Fibroblast of gingiva (primary cell): Measurements from ENCODE around the gene CHSY1.
A peak's percentile ranks its signal among the peaks of the same experiment; 100 is the strongest.
"Not testable (repeated sequence)": the region's sequence is repeated elsewhere in the genome, so short reads cannot be mapped to it uniquely, and the experiment has no call there.

ENCODE experiments used
- DNase-seq: peaks from one replicate; pipeline ENCODE4 v3.0.0-alpha.2; 2011; ENCODE audit warnings: low read depth

Gene CHSY1

DNA sequence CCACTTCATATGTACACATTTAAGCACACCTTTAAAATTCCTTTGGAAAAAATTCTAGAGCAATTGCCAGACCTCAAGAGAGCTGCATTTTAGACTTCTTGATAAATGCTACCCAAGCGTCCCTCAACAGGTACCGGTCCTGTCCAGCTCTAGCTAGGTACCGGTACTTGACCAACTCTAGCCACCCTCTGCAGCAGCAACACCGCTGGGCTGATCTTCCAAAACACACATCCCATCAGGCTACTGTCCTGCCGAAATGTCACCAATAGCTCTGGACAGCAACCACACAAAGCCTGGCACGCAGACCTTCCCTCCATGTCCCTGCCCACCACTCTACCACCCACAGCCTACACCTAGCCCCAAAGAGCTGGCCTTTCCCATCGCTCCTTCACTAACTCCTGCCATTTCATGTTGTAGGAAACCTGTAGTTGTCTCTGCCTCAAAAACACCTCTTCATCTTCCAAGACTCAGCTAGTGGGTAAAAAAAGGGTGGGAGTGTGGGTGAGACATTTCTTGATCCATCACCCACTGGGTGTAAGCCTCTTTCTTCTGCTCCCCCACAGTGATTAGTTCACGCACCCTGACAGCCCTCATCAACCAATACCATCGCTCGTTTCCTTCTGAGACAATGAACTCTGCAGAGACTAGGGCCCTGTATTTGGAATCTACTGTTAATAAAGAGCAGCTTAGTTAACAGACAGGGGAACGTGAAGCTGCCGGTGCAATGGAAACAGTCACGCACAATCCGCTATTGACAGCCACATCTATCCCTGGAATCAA, 6.8 kb downstream of the CHSY1 start:
- DNase-seq, result no peak

GRCh38 chr15:101244036-101244781, 7.6 kb downstream of the CHSY1 start:
- DNase-seq, result no peak

- DNase-seq, result no peak
Observed at GRCh38 chr15:101243420-101243819, 8.4 kb downstream of the CHSY1 start.

DNA sequence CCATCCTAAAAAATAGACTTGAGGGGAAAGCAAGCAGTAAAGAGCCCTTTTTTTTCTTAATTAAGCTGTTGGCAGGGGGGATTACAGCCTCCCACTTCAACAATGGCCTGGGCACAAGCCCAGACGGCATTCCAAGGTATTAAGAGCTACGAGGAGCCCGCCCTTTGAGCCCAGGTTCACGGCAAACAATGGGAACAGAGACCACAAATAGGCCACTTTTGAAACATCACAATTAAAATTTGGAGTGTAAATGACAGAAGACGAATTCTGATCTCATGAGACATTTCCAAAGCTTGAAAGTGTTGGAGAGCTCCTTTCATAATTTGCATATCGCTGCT, 8.9 kb downstream of the CHSY1 start:
- no peak for DNase-seq

GRCh38 chr15:101242160-101242998, 9.5 kb downstream of the CHSY1 start:
- DNase-seq, result peak; percentile 39

GRCh38 chr15:101240358-101240757, 11.5 kb downstream of the CHSY1 start:
- DNase-seq, result peak; percentile 79

DNA sequence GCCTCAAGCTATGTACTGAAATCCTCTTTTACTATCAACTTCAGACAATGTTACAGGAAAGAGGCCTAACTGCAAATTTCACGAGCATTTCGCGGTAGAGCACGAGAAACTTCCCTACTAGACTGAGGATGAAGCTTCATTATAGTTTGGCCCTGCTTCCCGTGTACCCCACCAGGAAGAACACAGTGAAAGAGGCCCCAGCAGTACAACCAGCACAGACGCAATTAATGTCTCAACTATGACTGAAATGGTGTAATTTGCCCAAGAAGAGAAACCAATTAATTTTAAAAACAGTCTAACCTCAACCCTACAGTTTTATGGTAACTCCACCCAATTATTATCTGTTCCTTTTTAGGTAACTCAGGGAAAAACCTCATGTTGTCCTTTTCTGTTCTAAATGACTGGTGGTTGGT, 12.1 kb downstream of the CHSY1 start:
- no peak for DNase-seq

DNA sequence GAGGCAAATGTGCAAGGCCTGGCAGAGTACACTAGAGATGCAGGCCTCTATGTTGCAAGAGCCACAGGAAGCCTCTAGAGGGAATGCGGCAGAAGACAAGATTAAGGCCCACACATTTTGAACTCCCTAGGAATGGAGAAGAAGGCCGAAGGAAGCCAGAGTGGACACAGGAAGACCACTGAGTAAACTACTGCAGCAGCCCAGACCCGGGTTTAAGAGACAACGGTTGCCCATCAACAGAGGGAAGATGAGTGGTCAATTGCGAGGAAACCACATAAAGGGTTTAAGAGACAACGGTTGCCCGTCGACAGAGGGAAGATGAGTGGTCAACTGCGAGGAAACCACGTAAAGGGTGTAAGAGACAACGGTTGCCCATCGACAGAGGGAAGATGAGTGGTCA, 14.6 kb downstream of the CHSY1 start:
- no peak for DNase-seq

GRCh38 chr15:101233651-101234280, 18.1 kb downstream of the CHSY1 start:
- DNase-seq, result no peak

DNA sequence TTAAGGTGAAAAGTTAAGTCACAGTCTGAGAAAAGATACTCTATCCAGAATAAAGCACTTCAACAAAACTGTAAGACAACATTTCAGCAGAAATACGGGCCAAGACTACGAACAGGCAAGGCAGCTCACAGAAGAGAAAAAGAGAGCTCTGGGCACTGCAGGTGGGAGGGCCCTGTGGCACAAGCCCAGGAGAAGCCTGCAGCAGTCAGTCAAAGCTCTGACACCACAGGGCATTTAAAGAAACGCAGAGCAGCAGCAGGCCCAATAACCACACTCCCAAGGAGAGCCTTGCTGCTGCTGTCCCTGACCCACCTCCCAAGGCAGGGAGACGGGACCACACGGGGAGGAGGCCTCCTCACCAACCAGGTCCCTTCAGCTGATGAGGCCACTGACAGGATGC, 19.2 kb downstream of the CHSY1 start:
- no peak for DNase-seq

DNA sequence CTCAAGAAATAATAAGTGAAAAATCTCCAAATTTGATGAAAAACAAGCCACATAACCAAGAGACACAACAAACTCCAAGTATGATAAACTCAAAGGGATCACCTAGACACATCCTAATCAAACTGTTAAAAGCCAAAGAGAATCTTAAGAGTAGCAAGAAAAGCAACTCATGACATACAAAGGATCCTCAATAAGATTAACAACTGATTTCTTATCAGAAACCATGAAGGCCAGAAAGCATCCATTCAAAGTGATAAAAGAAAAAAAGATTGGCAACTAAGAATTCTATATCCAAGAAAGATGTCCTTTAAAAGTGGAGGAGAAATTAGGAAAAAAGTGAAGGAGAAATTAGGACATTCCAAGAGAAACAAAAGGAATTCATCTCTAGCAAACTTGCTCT, 23.5 kb downstream of the CHSY1 start:
- DNase-seq, result no peak

GRCh38 chr15:101225658-101226057, 26.2 kb downstream of the CHSY1 start:
- DNase-seq, result no peak

GRCh38 chr15:101221902-101222301, 29.9 kb downstream of the CHSY1 start:
- DNase-seq, result no peak

DNA sequence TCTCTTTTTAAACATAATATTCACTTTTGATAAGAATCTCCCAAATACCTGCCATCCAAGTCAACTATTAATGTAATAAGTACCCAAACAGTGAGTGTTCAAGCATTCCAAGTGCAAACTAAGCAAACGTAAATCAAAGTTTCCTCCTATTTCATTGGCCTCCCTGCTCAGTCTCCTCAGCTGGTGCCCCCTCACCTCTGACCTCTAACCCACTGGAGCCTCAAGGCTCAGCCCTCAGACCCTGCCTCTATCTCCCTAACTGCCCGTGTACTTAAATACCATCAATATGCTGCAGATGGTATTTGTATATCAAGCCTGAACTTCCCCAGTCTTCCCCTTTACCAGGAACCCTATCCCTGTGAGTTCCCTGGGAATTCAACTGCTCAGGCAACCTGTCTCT, 31.8 kb downstream of the CHSY1 start:
- no peak for DNase-seq

DNA sequence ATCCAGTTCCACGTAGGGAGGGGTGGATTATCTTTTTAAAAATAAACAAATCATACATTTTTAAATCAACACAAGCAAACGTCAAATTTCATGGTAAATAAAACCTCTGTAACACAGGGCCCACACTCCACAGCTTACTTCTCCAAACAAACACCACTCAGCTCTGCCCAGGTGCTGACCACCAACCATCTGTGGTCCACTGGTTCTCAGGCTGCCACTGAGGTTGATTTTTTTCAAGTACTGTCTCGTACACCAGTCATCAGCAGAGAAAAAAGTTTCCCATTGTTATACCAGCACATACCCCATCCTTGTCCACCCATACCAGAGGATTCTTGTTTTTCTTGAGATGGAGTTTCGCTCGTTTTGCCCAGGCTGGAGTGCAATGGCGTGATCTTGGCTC, 32.4 kb downstream of the CHSY1 start:
- no peak for DNase-seq

DNA sequence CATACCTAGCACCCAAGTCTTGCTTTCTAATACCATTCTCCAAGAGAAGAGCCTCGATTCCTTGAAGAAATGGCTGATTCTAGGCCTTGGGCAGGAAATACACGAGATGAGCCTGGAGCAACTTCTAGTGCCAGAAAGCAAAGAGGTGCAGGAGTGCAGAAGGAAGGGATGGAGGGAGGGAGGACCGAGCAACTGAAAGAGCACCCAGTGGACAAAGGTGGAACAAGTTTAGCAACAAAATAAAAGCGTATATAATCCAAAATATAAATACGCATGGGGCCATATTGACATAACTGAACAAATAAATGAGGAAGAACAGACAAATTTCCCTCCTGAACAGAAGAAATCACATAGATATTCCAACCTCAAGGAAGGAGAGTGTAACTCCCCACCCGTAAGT, 34.4 kb downstream of the CHSY1 start:
- DNase-seq, result no peak

GRCh38 chr15:101216100-101216499, 35.7 kb downstream of the CHSY1 start:
- no peak for DNase-seq

DNA sequence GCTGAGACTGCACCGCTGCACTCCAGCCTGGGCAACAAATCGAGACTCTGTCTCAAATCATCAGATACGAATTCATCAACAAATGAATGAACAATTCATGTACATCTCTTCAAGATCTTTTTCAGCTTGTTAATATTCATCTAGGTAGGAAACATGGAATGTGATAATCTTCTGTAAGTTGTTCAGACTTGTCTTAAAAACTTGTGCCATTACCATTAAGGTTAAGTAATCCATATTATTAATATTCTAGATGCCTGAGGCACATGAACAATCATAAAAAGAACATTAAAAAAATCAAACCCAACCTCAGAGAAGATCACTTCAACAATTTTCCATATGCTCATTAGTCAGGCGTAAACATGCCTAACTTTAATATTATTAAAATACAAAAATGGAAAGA, 36.2 kb downstream of the CHSY1 start:
- no peak for DNase-seq

- DNase-seq, result not testable (repeated sequence)
Observed at GRCh38 chr15:101214435-101215097, 37.3 kb downstream of the CHSY1 start.

GRCh38 chr15:101213570-101213969, 38.3 kb downstream of the CHSY1 start:
- no peak for DNase-seq

DNA sequence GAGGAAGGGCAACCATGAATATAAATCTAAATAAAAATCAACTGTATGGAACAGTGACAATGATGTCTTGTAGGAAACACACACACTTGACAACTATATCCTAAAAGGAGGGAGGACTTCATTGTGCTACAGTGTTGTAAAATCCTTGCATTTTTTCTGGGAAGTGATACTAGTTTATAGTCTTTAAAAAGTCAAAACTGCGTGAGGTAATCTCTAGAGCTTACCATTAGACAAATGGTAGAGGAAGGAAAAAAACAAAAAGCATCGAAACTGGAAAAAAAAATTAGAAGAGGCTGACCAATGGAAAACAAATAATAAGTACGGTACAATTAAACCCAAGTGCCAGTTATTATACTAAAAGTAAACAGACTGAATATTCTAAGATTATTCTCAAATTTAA, 38.7 kb downstream of the CHSY1 start:
- no peak for DNase-seq

- no peak for DNase-seq
Observed at GRCh38 chr15:101211897-101212296, 40.0 kb downstream of the CHSY1 start.
